Ecto neural progenitor cell (in vitro differentiated cells): ENCODE measurements around the gene FGF21.
"Not testable (repeated sequence)": the region's sequence is repeated elsewhere in the genome, so short reads cannot be mapped to it uniquely, and the experiment has no call there.

Experiments
- DNase-seq: peaks from one replicate; pipeline ENCODE4 v3.0.0-alpha.2; 2018; ENCODE audit warnings: low spot score

The FGF21 gene

GRCh38 chr19:48787331-48787730 lies 32.0 kb downstream of the FGF21 start:
- not testable (repeated sequence) for DNase-seq

- no peak for DNase-seq
Measured at GRCh38 chr19:48793271-48793670, 37.9 kb downstream of the FGF21 start.

GRCh38 chr19:48794291-48794690 lies 39.0 kb downstream of the FGF21 start:
- no peak for DNase-seq

- DNase-seq: peak; percentile 95
Measured at GRCh38 chr19:48795055-48795684, 39.8 kb downstream of the FGF21 start.

GRCh38 chr19:48795685-48796070 lies 40.4 kb downstream of the FGF21 start:
- DNase-seq: no peak

- no peak for DNase-seq
Measured at GRCh38 chr19:48796298-48797083, 41.2 kb downstream of the FGF21 start.

- DNase-seq: no peak
Measured at GRCh38 chr19:48797103-48797502, 41.8 kb downstream of the FGF21 start.

- peak; percentile 66 for DNase-seq
Measured at GRCh38 chr19:48798937-48799336, 43.6 kb downstream of the FGF21 start.

GRCh38 chr19:48799358-48800300 lies 44.3 kb downstream of the FGF21 start:
- no peak for DNase-seq

GRCh38 chr19:48802623-48803022 lies 47.3 kb downstream of the FGF21 start:
- DNase-seq: no peak

GRCh38 chr19:48804496-48804895 lies 49.2 kb downstream of the FGF21 start:
- DNase-seq: no peak

- no peak for DNase-seq
Measured at GRCh38 chr19:48805452-48805851, 50.1 kb downstream of the FGF21 start.

- no peak for DNase-seq
Measured at GRCh38 chr19:48806518-48806817, 51.1 kb downstream of the FGF21 start.

GRCh38 chr19:48806818-48807589 lies 51.7 kb downstream of the FGF21 start:
- DNase-seq: peak; percentile 72

GRCh38 chr19:48807590-48808308 lies 52.4 kb downstream of the FGF21 start:
- DNase-seq: peak; percentile 56
